Measurements from ENCODE around the gene CALN1. TPM values are rescaled to one million over a fixed set of nuclear protein-coding genes. Genes with fewer than 3 reads are reported as not detected.

Gene CALN1
- total and polyA plus RNA-seq, 2 of the 8 experiments (the other 6 are each of a cell fraction or from before 2014, with no cell fraction given) = 6.4 to 15.2 TPM

DNA sequence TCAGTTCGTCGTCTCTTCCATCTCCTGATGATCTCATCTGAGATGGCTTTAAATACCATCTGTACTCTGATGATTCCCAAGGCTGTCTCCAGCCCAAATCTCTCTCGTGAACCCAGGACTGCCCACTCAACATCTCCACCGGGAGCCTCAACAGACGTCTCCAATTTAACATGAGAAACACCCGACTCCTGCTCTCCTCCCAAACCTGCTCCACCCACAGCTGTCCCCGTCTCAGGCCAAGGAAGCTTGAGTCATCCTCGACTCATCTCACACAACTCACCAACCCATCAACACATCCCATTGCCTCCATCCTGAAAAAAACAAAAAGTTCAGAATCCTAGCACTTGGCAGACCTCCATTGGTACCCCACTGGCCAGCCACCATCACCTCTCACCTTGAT, 29.7 kb upstream of the CALN1 start:
- no peaks in the 10 kb centered on the region for H3K9me3 ChIP-seq (ENCODE audit: insufficient read depth in 2 of 2, low read depth in 1 of 2, low read length in 1 of 2)
- H2BK20ac ChIP-seq (ENCODE audit: low read length) = no peak overlapping the region
- no peaks in the 10 kb centered on the region for H3K36me3 ChIP-seq (ENCODE audit: control insufficient read depth in 2 of 4, insufficient read depth in 4 of 4, low read length in 3 of 4)
- H2AK5ac ChIP-seq (ENCODE audit: low read depth, low read length) = no peak overlapping the region
- H4K91ac ChIP-seq (replicated peaks; ENCODE audit: insufficient read length, low read length) = no peak overlapping the region
- no peak overlapping the region for H3K4me2 ChIP-seq (ENCODE audit: insufficient read depth in 1 of 2, low read depth in 2 of 2, low read length in 2 of 2)
- H3K14ac ChIP-seq (ENCODE audit: insufficient read length) = no peak overlapping the region
- no peaks in the 10 kb centered on the region for H4K20me1 ChIP-seq (replicated peaks in 1 of 2; ENCODE audit: control insufficient read depth in 1 of 2, insufficient read depth in 2 of 2, low read length in 2 of 2)
- FAIRE-seq (no peak), DNase-seq (ENCODE audit: low read depth in 1 of 2, low spot score in 2 of 2) (no peak)
- peaks cover under 1 to 5% (median 2%) of the 10 kb centered on the region in 4 experiments; a peak in 4 of 7 replicates for H3K4me1 ChIP-seq (replicated peaks in 1 of 4; ENCODE audit: control insufficient read depth in 3 of 4, insufficient read depth in 4 of 4, low read length in 3 of 4)
- no peaks in the 10 kb centered on the region for H3K79me1 ChIP-seq (ENCODE audit: low read depth, low read length)
- ChIA-PET CTCF (ENCODE audit: partially characterized antibody) (interaction anchor here (0.5 kb wide), 1 partner anchor 164 kb away, joined by 3 read pairs; no protein-coding TSS in a partner anchor), POLR2A (ENCODE audit: partially characterized antibody) (interaction anchor here (1.5 kb wide), 1 partner anchor 11 kb away, joined by 3 read pairs; no protein-coding TSS in a partner anchor)
- no peak overlapping the region for H3K27ac ChIP-seq (ENCODE audit: low read depth, low read length)
- no peak overlapping the region for H2AFZ ChIP-seq (ENCODE audit: low read length)
- H3K23ac ChIP-seq (ENCODE audit: insufficient read length) = no peak overlapping the region
- H2BK120ac ChIP-seq (replicated peaks; ENCODE audit: low read depth, low read length) = no peak overlapping the region
- no peaks in the 10 kb centered on the region for H3K79me2 ChIP-seq (ENCODE audit: control insufficient read depth in 1 of 2, insufficient read depth in 2 of 2, low read length in 2 of 2)
- H4K8ac ChIP-seq (ENCODE audit: extremely low read depth, insufficient read depth, low read length) = no peak overlapping the region
- H4K5ac ChIP-seq (ENCODE audit: insufficient read length, low read depth, low read length) = no peak overlapping the region
- no peak overlapping the region for H2BK12ac ChIP-seq (ENCODE audit: low read depth, low read length)
- no peak overlapping the region for H2BK5ac ChIP-seq (ENCODE audit: low read depth, low read length)
- H3K18ac ChIP-seq (ENCODE audit: extremely low read depth, low read length) = no peak overlapping the region
- H3K23me2 ChIP-seq (ENCODE audit: low read depth, low read length) = no peaks in the 10 kb centered on the region; the same call in 1 of the 2 replicates
- H3K4me3 ChIP-seq (ENCODE audit: extremely low read depth in 1 of 4, insufficient read depth in 2 of 4, low read depth in 3 of 4, low read length in 4 of 4) = no peak overlapping the region
- H3K56ac ChIP-seq (replicated peaks; ENCODE audit: insufficient read length, low read depth, low read length) = no peak overlapping the region
- H3K27me3 ChIP-seq (replicated peaks in 1 of 4; ENCODE audit: control insufficient read depth in 3 of 4, extremely low read depth in 1 of 4, insufficient read depth in 3 of 4, low read length in 3 of 4) = no peaks in the 10 kb centered on the region; a peak in 1 of 7 replicates
- no peak overlapping the region for H3K4ac ChIP-seq (replicated peaks; ENCODE audit: insufficient read length, low read depth, low read length)
- no peak overlapping the region for H2BK15ac ChIP-seq (ENCODE audit: low read length)
- 93% methylated on average over 8 of the region's 8 CpGs; no CpG with 5 or more reads in 1 of the 2 experiments for WGBS, 2 experiments (ENCODE audit: extremely low coverage in 1 of 2, insufficient coverage in 1 of 2, insufficient read length in 1 of 2, insufficient replicate concordance in 2 of 2, low coverage in 1 of 2, low lambda C conversion rate in 2 of 2, missing lambda C conversion rate in 1 of 2)
- H3K9ac ChIP-seq (replicated peaks in 1 of 4; ENCODE audit: extremely low read depth in 1 of 4, low read depth in 3 of 4, low read length in 3 of 4) = no peak overlapping the region
- TF ChIP-seq, protein P1, sequence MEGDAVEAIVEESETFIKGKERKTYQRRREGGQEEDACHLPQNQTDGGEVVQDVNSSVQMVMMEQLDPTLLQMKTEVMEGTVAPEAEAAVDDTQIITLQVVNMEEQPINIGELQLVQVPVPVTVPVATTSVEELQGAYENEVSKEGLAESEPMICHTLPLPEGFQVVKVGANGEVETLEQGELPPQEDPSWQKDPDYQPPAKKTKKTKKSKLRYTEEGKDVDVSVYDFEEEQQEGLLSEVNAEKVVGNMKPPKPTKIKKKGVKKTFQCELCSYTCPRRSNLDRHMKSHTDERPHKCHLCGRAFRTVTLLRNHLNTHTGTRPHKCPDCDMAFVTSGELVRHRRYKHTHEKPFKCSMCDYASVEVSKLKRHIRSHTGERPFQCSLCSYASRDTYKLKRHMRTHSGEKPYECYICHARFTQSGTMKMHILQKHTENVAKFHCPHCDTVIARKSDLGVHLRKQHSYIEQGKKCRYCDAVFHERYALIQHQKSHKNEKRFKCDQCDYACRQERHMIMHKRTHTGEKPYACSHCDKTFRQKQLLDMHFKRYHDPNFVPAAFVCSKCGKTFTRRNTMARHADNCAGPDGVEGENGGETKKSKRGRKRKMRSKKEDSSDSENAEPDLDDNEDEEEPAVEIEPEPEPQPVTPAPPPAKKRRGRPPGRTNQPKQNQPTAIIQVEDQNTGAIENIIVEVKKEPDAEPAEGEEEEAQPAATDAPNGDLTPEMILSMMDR (IDR thresholded peaks at IDR 0.05; ENCODE audit: control extremely low read depth in 1 of 3, insufficient read depth in 1 of 3, low read depth in 1 of 3, low read length in 3 of 3) = no peak
- TF ChIP-seq POLR2A (IDR thresholded peaks at IDR 0.05; ENCODE audit: control extremely low read depth in 1 of 2, low read depth in 2 of 2, low read length in 2 of 2) = no peak

Measured in H1 (cell line).